ENCODE results near the gene TEX52. TPM values are rescaled to one million over a fixed set of nuclear protein-coding genes. Genes with fewer than 3 reads are reported as not detected.

TEX52 gene
- total RNA-seq, 2 experiments from 2014 or later: not detected

GRCh38 chr12:2842948-2843347, 13.9 kb downstream of the TEX52 start:
- Mint-ChIP-seq H3K4me3 (no peak overlapping the region), H3K27ac (no peak overlapping the region), H3K9me3 (no peaks in the 10 kb centered on the region), H3K27me3 (ENCODE audit: low read depth) (no peaks in the 10 kb centered on the region), H3K4me1 (ENCODE audit: low read depth) (no peaks in the 10 kb centered on the region), H3K36me3 (ENCODE audit: low read depth) (peaks cover 27% of the 10 kb centered on the region)
- DNase-seq: no peak
- CTCF ChIA-PET: interaction anchor here (1.0 kb wide), 1 partner anchor 10 kb away, joined by 4 read pairs; no protein-coding TSS in a partner anchor
- intact Hi-C loops (cut with micrococcal nuclease): no loop called here

- H3K4me3 Mint-ChIP-seq: no peak overlapping the region
- peaks cover 24% of the 10 kb centered on the region for H3K36me3 Mint-ChIP-seq (ENCODE audit: low read depth)
- H3K27ac Mint-ChIP-seq: no peak overlapping the region
- H3K27me3 Mint-ChIP-seq (ENCODE audit: low read depth): no peaks in the 10 kb centered on the region
- H3K9me3 Mint-ChIP-seq: no peaks in the 10 kb centered on the region
- no peaks in the 10 kb centered on the region for H3K4me1 Mint-ChIP-seq (ENCODE audit: low read depth)
- intact Hi-C loops (cut with micrococcal nuclease): no loop called here
- DNase-seq: no peak
- CTCF ChIA-PET: no interaction called here
Measured at GRCh38 chr12:2841056-2841650, 15.7 kb downstream of the TEX52 start.

- Mint-ChIP-seq H3K4me3 (no peak overlapping the region), H3K9me3 (no peaks in the 10 kb centered on the region), H3K27me3 (ENCODE audit: low read depth) (no peaks in the 10 kb centered on the region), H3K27ac (no peak overlapping the region), H3K4me1 (ENCODE audit: low read depth) (peaks cover 9% of the 10 kb centered on the region), H3K36me3 (ENCODE audit: low read depth) (peaks cover 15% of the 10 kb centered on the region)
- DNase-seq: no peak
- intact Hi-C loops (cut with micrococcal nuclease): no loop called here
- CTCF ChIA-PET: interaction anchor here (1.0 kb wide), 2 partner anchors 9 to 100 kb away, joined by 3 read pairs; no protein-coding TSS in a partner anchor
Measured at GRCh38 chr12:2836574-2836973, 20.3 kb downstream of the TEX52 start.

GRCh38 chr12:2835691-2836403, 21.0 kb downstream of the TEX52 start:
- Mint-ChIP-seq H3K27ac (no peak overlapping the region), H3K9me3 (no peaks in the 10 kb centered on the region)
- CTCF ChIA-PET: interaction anchor here (1.0 kb wide), 1 partner anchor 100 kb away, joined by 3 read pairs; no protein-coding TSS in a partner anchor

GRCh38 chr12:2834581-2835491, 22.0 kb downstream of the TEX52 start, which contains the start of gene NRIP2:
Gene NRIP2, minus strand, starts transcription at chr12:2835035. Its CDS starts 52 bp downstream, at chr12:2834983.
- no peak within 1 kb of the TSS for H3K4me3 Mint-ChIP-seq
- intact Hi-C loops (cut with micrococcal nuclease): no loop called here
- no peak within 1 kb of the TSS for H3K27ac Mint-ChIP-seq
- no peaks in the 10 kb centered on the region for H3K27me3 Mint-ChIP-seq (ENCODE audit: low read depth)
- DNase-seq: no peak
- H3K36me3 Mint-ChIP-seq (ENCODE audit: low read depth): peaks cover 14% of the 10 kb centered on the region
- H3K4me1 Mint-ChIP-seq (ENCODE audit: low read depth): peaks cover 9% of the 10 kb centered on the region
- H3K9me3 Mint-ChIP-seq: no peaks in the 10 kb centered on the region
- CTCF ChIA-PET: no interaction called here

More at GRCh38 chr12:2835691-2836403, 21.0 kb downstream of the TEX52 start:
- intact Hi-C loops (cut with micrococcal nuclease): no loop called here
- no peak for DNase-seq
- Mint-ChIP-seq H3K4me3 (no peak overlapping the region), H3K36me3 (ENCODE audit: low read depth) (peaks cover 15% of the 10 kb centered on the region), H3K27me3 (ENCODE audit: low read depth) (no peaks in the 10 kb centered on the region), H3K4me1 (ENCODE audit: low read depth) (peaks cover 9% of the 10 kb centered on the region)

GRCh38 chr12:2833810-2834209, 23.0 kb downstream of the TEX52 start:
- Mint-ChIP-seq H3K27ac (no peak overlapping the region), H3K4me3 (no peak overlapping the region), H3K36me3 (ENCODE audit: low read depth) (peaks cover 7% of the 10 kb centered on the region), H3K4me1 (ENCODE audit: low read depth) (peaks cover 9% of the 10 kb centered on the region), H3K27me3 (ENCODE audit: low read depth) (no peaks in the 10 kb centered on the region), H3K9me3 (no peaks in the 10 kb centered on the region)
- intact Hi-C loops (cut with micrococcal nuclease): no loop called here
- DNase-seq: no peak
- CTCF ChIA-PET: interaction anchor here (0.6 kb wide), 1 partner anchor 110 kb away, joined by 3 read pairs; no protein-coding TSS in a partner anchor

GRCh38 chr12:2833327-2833726, 23.5 kb downstream of the TEX52 start:
- CTCF ChIA-PET: interaction anchor here (0.6 kb wide), 1 partner anchor 110 kb away, joined by 3 read pairs; no protein-coding TSS in a partner anchor
- Mint-ChIP-seq H3K9me3 (no peaks in the 10 kb centered on the region), H3K4me3 (no peak overlapping the region), H3K4me1 (ENCODE audit: low read depth) (peaks cover 9% of the 10 kb centered on the region), H3K27ac (no peak overlapping the region), H3K36me3 (ENCODE audit: low read depth) (peaks cover 7% of the 10 kb centered on the region), H3K27me3 (ENCODE audit: low read depth) (no peaks in the 10 kb centered on the region)
- intact Hi-C loops (cut with micrococcal nuclease): no loop called here
- no peak for DNase-seq

- Mint-ChIP-seq H3K9me3 (no peaks in the 10 kb centered on the region), H3K4me1 (ENCODE audit: low read depth) (peaks cover 9% of the 10 kb centered on the region), H3K36me3 (ENCODE audit: low read depth) (peaks cover 8% of the 10 kb centered on the region), H3K27ac (peak overlapping the region; percentile 7), H3K27me3 (ENCODE audit: low read depth) (no peaks in the 10 kb centered on the region), H3K4me3 (no peak overlapping the region)
- intact Hi-C loops (cut with micrococcal nuclease): no loop called here
- CTCF ChIA-PET: interaction anchor here (1.0 kb wide), 1 partner anchor 13 kb away, joined by 3 read pairs; no protein-coding TSS in a partner anchor
- DNase-seq: no peak
Measured at GRCh38 chr12:2832550-2833127, 24.2 kb downstream of the TEX52 start.

- CTCF ChIA-PET: no interaction called here
- peaks cover 13% of the 10 kb centered on the region for H3K36me3 Mint-ChIP-seq (ENCODE audit: low read depth)
- intact Hi-C loops (cut with micrococcal nuclease): no loop called here
- no peaks in the 10 kb centered on the region for H3K9me3 Mint-ChIP-seq
- no peak overlapping the region for H3K27ac Mint-ChIP-seq
- no peaks in the 10 kb centered on the region for H3K27me3 Mint-ChIP-seq (ENCODE audit: low read depth)
- no peak for DNase-seq
- no peaks in the 10 kb centered on the region for H3K4me1 Mint-ChIP-seq (ENCODE audit: low read depth)
- no peak overlapping the region for H3K4me3 Mint-ChIP-seq
Measured at GRCh38 chr12:2829275-2829674, 27.6 kb downstream of the TEX52 start.

- no peak overlapping the region for H3K27ac Mint-ChIP-seq
- H3K27me3 Mint-ChIP-seq (ENCODE audit: low read depth): no peaks in the 10 kb centered on the region
- no peaks in the 10 kb centered on the region for H3K4me1 Mint-ChIP-seq (ENCODE audit: low read depth)
- H3K36me3 Mint-ChIP-seq (ENCODE audit: low read depth): peaks cover 22% of the 10 kb centered on the region
- intact Hi-C loops (cut with micrococcal nuclease): no loop called here
- DNase-seq: no peak
- CTCF ChIA-PET: interaction anchor here (0.8 kb wide), 1 partner anchor 10 kb away, joined by 3 read pairs; no protein-coding TSS in a partner anchor
- H3K4me3 Mint-ChIP-seq: no peak overlapping the region
- H3K9me3 Mint-ChIP-seq: no peaks in the 10 kb centered on the region
Measured at GRCh38 chr12:2826721-2827515, 29.9 kb downstream of the TEX52 start.

GRCh38 chr12:2826036-2826435, 30.8 kb downstream of the TEX52 start:
- intact Hi-C loops (cut with micrococcal nuclease): no loop called here
- Mint-ChIP-seq H3K9me3 (no peaks in the 10 kb centered on the region), H3K27me3 (ENCODE audit: low read depth) (no peaks in the 10 kb centered on the region), H3K27ac (no peak overlapping the region), H3K4me3 (no peak overlapping the region), H3K4me1 (ENCODE audit: low read depth) (no peaks in the 10 kb centered on the region), H3K36me3 (ENCODE audit: low read depth) (peaks cover 23% of the 10 kb centered on the region)
- CTCF ChIA-PET: interaction anchor here (0.8 to 2.0 kb wide), 2 partner anchors 9 to 12 kb away, joined by 3 to 5 read pairs; no protein-coding TSS in a partner anchor
- DNase-seq: no peak

All from activated naive CD4-positive, alpha-beta T cell treated with anti-CD3 and anti-CD28 coated beads for 36 hours (primary cell).